NCI-H2171 (cell line): ENCODE data around the gene STKLD1.
"Not testable (repeated sequence)": the region's sequence is repeated elsewhere in the genome, so short reads cannot be mapped to it uniquely, and the experiment has no call there.

Experiments used
- DNase-seq: peaks from one replicate; lab custom pipeline; 2025; lab: John Stamatoyannopoulos, UW

The STKLD1 gene

DNA sequence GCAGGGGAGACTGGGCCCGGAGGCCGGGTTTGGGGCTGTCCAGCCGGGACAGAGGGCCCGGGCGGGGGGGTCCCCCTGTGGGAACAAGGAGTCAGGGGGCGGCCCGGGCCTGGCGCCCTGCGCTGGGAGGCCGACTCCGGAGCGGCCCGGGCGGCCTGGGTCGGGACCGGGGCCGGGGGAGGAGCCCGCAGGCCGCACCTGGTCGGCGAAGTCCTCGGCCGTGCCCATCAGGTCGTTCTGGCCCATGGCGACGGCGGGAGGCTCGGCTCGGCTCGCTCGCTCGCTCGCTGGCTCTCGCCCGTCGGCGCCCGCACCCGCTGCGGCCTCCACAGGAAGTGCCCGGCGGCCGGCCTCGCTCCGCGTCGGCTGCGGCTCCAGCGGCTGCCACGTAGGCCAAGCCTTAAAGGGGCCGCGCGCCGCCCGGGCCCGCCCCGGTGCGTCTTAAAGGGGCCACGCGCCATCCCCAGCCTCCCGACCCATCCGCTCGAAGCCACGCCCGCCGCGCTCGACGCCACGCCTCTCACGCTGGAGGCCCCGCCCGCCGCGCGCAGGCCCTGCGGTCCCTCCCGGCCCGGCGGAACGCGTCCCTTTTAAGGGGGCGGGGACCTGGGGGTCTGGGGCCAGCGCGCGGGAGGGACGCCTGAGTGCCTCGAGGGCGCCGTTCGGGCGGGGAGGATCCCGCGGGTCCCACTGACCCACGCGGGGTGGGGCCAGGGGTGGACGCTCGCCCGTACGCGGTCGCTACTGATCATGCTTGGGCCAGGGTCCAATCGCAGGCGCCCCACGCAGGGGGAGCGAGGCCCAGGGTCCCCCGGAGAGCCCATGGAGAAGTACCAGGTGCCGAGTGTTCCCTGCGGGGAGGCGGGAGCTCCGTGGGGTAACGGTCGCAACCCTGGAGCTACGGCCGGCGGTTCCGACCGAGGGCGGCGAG, at the start of gene STKLD1, which contains the start of gene SURF4:
STKLD1 (plus strand) TSS at position 643 of the 931 bp plus-strand sequence; CDS start at position 751, 108 bp downstream.
SURF4 (minus strand) TSS at position 337 of the 931 bp plus-strand sequence; CDS start at position 246, 91 bp downstream.
- peak; percentile 97 for DNase-seq

GRCh38 chr9:133327021-133327420, 49.1 kb upstream of the STKLD1 start:
- not testable (repeated sequence) for DNase-seq

DNA sequence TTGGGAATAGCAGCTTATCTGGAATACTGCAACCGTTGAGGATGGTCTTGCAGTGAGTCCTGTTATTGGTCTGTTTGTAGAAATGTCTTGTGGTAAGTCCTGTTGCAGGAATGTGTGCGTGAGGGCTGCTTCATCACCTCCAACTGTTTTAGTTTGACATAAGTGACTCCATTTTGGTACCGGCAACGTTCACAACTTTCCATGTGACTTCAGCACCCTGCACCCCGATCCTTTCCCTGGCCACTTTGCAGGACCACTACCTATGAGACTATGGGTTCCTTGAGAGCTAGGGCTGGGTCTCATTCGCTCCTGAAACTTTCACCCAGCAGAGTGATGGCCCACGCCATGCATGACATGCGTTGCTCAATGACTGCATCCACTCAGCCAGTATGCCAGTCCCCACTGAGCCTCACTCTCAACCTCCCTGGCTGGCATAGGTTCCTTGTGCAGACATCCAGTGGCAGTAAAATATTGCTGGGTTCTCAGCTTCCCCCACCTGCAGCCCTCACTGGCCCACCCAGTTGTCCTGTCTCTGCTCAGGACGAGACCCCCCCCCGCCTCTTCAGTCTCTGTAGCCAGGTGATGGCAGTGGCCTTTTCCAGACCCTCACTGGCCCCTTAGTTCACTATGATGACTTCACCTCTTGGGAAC, 48.2 kb upstream of the STKLD1 start:
- no peak for DNase-seq

GRCh38 chr9:133329306-133330156, 46.6 kb upstream of the STKLD1 start:
- DNase-seq: not testable (repeated sequence)

DNA sequence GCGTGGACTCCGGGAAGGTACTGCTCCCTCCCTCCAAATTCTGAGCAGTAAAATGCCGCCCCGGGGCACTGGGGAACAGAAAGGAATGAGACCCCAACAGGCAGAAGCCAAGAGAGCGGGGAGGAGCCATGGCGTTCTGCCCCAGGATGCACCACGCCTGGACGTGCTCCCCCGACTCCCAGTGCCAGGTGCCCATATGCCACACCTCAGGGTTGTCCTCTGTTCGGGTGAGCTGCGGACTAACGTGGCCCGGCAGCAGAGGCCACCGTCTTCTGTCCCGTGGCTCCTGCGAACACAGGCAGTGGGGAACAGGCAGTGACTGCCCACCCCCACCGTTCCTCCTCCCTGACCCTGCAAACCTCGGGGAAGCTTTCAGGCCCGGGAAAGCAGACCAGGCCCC, 44.9 kb upstream of the STKLD1 start:
- DNase-seq: no peak

DNA sequence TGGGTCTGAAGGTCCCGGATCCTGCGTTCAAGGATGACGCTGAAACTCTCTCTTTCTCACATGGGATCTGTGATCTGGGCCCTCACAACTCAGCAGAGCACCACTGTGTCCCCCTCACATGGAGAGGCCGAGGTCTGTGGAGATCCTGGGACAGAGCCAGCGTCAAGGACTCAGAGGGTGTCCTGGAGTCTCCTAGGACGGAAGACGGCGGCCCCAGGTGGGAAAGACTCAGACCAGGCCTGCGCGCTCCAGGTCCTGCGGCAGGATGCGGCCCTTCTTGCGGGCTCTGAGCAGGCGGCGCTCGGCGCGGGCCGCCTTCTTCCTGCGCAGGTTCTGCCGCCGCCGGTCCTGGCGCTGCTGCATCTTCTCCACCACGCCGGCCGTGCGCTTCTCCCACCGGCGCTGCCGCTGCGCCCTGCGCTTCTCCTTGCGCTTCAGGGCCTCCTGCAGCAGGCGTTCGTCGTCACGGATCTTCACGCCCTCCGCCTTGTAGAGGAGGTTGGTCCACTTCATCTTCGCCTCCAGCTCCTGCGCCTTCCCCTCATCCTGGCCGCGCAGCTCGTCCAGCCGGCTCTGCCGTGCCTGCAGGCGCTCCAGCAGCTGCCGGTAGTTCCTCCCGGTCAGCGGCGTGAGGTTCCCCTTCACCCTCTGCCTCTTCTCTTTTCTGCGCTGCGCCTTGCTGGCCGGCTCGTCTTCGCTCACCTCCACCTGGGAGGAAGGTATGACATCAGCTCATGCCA, 44.4 kb upstream of the STKLD1 start:
- no peak for DNase-seq

DNA sequence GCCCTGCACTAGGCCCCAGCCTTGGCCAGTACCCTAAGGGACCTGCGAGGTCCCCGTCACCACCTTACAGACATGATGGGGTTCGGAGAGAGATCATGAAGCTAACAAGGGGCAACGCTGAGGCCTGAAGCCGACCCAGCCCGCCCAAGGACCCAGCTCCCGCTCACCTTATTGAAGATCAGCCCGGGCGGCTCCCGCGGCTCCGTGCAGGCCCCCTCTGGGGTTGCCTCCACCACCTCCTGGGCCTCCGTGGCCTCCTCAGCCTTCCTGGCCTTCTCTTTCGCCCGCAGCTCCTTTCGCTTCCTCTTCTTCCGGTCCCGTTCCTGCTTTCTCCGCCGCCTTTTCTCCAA, 43.8 kb upstream of the STKLD1 start:
- no peak for DNase-seq

- DNase-seq: no peak
Measured at GRCh38 chr9:133333011-133333410, 43.2 kb upstream of the STKLD1 start.

GRCh38 chr9:133333566-133333965, 42.6 kb upstream of the STKLD1 start:
- DNase-seq: no peak

- DNase-seq: no peak
Measured at GRCh38 chr9:133334161-133334560, 42.0 kb upstream of the STKLD1 start.

DNA sequence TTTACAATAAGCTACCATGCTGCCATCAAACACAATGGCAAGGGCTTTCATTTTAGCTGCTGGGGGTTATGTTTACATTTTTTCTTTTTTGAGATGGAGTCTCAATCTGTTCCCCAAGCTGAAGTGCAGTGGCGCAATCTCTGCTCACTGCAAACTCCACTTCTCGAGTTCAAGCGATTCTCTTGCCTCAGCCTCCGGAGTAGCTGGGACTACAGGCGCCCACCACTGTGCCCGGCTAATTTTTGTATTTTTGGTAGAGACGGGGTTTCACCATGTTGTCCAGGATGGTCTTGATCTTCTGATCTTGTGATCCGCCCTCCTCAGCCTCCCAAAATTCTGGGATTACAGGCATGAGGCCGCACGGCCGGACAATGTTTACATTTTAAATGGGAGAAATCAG, 41.3 kb upstream of the STKLD1 start:
- DNase-seq: not testable (repeated sequence)

DNA sequence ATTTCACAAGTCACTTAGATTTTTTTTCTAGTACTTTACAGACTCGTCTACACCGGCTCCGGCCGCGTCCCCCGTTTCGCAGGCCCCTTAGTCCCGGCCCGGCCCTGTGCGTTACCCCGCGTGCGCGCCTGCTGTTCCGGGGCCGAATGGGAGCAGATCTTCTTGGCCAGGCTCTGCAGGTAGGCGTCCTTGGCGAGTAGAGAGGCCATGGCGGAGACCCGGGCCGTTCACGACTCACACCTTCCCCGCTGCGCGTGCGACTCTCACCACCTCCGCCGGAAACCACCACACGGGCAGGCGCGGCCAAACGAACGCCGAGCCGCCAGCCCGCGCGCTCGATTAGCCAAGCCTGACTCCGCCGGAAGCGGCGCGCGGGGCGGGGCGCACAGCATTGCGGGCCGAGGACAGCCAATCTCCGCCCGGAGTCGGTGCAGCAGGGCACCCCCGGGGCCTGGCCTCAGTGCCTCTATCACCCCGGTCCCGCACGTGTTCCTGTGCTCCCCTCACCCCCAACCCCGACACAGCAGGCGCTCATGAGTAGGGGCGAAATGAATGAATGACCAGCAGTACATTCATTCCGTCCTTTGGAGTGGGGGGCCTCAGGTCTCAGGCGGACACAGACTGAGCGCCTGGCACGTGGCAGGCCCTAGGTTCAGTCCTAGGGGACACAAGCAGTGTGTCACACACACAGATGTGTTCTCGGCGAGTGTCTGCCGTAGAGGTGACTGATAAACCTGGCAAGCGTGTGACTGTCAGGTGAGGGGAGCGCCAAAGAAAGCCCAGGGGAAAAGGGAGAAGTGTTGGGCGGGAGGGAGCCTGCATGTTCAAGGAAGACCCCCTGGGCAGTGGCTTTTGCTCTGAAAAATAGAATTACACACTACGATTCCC, 40.0 kb upstream of the STKLD1 start, which contains the start of gene SURF6:
SURF6 (minus strand) TSS at position 265 of the 888 bp plus-strand sequence; CDS start at position 209, 56 bp downstream.
- peak; percentile 98 for DNase-seq

DNA sequence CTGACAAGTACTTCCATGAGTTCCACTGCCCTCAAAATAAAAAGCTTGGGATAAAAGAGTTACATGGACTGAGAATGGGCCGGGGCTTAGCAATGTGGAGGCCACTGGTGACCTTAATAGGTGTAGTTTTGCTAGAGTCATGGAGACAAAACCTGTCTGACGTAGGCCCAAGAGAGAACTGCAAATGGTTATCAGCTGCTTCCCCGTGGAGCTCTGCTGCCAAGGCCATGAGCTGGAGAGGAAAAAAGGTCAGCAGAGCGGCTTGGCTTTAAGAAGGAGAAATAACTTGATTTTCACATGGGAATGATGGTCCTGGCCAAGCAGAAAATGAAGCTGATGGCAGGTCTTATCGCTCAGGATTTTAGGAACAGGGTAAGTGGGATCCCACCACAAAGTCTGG, 36.5 kb upstream of the STKLD1 start:
- no peak for DNase-seq

GRCh38 chr9:133340256-133340655, 35.9 kb upstream of the STKLD1 start:
- no peak for DNase-seq

DNA sequence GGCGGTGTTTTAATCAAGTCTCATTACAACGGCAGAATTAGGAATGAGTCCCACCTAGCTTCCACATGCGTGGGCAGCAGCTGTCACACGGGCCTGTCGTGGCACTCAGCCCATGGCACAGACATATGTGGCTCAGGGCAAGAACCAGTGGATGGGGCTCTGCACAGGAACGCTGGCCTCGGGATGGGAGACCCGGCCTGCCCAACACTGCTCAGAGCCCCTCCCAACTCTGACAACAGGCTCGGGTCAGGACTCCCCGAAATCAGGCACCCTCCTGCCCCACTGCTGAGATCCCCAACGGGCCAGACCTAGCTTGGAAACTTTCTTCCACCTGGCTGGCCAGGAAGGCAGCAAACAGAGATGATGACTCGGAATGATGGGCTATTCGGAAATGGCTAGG, 35.2 kb upstream of the STKLD1 start:
- DNase-seq: no peak

- no peak for DNase-seq
Measured at GRCh38 chr9:133341369-133342068, 34.6 kb upstream of the STKLD1 start.

- DNase-seq: no peak
Measured at GRCh38 chr9:133342069-133342406, 34.1 kb upstream of the STKLD1 start.

- DNase-seq: no peak
Measured at GRCh38 chr9:133342570-133342969, 33.6 kb upstream of the STKLD1 start.

DNA sequence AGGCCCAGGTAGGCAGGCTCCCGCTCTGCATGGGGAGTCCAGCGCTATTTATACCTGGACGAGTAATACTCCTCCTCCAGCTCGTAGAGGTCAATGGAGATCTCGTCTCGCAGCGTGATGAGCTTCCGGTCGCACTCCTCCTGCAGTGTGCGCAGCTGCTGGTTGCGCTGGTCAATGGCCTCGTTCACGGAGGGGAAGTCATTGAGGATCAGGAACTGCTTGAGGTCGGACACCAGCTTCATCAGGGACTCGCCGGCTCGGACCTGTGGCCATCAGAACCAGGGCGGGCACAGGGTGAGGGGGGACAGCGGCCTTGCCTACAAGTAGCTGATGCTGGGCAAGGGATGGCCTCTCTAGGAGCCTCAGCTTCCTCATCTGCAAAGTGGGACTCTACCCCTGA, 32.1 kb upstream of the STKLD1 start:
- no peak for DNase-seq

DNA sequence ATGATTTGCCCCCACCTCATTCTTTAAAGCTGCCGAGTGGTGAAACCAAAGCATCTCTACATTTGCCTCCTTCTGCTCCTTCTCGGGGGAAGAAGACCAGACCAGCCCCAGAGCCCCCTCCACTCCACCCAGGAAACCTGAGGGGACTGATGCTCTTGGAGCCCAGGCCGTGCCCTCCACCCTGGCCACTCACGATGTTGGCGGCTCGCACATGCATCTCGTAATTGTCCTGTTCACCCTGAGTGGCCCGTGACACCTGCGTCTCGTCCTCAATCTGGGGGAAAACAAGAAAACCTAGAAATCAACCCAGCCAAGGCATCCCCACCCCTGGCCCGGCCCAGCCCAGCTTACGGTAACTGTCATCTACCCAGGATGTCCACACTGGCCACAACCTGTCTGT, 31.2 kb upstream of the STKLD1 start:
- DNase-seq: no peak
